NCI-H146 treated with DMSO at 0.1 percent for 48 hours (cell line): ENCODE results near the gene TMEM244.
"Not testable (repeated sequence)": the region's sequence is repeated elsewhere in the genome, so short reads cannot be mapped to it uniquely, and the experiment has no call there.

Experiments used
- DNase-seq: peaks from one replicate; lab custom pipeline; 2025; ENCODE audit not compliant: unreplicated experiment; lab: John Stamatoyannopoulos, UW

TMEM244 gene, protein sequence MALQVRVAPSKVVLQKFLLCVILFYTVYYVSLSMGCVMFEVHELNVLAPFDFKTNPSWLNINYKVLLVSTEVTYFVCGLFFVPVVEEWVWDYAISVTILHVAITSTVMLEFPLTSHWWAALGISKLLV

GRCh38 chr6:129860908-129861665 lies at the start of gene TMEM244:
Gene TMEM244 (minus strand): TSS chr6:129861315. CDS start chr6:129861188, 127 bp downstream.
- peak; percentile 63 for DNase-seq

DNA sequence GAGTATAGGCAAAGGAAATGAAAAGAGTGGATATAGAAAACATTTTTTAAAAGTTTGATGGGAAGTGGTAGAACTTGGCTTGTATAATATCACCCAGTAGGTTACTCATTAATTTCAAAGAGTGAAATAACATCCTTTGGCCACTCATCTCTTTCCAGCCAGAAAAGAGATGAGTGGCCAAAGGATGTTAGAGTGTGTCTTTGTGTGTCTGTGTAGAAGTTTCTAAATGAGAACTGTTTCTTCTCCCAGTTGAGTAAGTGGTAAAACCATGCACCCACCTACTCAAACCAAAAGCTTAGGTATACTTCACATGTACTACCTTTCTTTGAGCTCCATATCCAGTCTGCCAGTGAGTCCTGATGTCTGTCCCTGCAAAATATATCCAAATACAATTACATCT lies 47.7 kb upstream of the TMEM244 start:
- DNase-seq = no peak

DNA sequence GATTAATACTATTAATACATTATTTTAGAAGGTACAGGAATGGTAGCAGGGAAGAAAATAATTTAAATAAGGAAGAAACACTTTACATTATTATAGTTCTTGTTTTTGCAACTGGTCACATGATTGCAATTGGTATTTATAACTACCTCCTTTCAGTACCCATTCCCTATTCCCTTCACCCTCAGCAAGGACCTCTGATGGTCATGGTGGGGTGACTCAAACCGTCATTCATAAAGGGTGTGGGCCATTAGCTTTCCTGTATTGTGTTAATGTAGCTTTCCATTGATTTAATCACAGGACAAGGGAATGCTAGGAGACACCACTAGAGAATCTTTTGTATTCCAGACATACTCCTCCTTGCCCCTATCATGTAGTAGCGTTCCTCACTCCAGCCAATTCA lies 47.2 kb upstream of the TMEM244 start:
- no peak for DNase-seq

DNA sequence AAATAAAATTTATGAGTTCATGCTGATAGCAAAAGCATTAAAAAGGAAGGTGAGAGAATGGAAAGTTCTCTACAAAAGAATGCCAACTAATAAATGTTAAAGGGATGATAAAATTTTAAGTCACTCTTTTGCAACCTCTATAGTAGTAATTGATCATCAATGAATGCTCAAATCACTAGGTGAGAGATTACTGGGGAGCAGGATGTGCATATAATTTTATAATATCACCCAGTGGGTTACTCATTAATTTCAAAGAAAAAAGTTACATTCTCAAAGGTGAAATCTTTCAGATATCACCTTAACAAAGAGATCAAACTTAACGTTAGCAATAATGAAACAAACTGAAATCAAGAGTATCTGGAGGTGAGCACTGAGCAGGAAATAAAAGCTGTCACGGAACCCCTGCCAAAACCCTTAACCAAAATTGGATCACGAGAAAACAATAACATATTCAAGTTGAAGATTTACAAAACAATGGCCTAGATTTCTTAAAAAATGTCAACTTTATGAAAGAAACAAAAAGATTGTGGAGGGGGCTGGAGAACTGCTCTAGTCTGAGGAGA lies 45.5 kb upstream of the TMEM244 start:
- DNase-seq = no peak

GRCh38 chr6:129903082-129903481 lies 42.0 kb upstream of the TMEM244 start:
- no peak for DNase-seq

DNA sequence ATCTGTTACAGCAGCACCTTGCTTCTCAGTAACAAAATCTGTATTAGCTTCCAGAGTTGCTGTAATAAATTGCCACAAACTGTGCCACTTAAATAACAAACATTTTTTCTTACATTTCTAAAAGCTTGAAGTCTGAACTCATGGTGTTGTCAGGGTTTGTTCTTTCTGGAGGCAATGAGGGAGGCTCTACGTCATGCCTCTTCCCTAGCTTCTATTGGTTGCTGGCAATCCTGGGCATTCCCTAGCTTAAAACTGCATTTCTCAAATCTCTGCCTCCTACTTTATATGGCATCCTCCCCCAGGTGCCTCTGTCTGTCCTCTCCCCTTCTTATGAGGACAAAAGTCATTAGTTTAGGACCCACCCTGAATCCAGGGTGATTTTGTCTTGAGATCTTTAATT lies 41.6 kb upstream of the TMEM244 start:
- DNase-seq = no peak

DNA sequence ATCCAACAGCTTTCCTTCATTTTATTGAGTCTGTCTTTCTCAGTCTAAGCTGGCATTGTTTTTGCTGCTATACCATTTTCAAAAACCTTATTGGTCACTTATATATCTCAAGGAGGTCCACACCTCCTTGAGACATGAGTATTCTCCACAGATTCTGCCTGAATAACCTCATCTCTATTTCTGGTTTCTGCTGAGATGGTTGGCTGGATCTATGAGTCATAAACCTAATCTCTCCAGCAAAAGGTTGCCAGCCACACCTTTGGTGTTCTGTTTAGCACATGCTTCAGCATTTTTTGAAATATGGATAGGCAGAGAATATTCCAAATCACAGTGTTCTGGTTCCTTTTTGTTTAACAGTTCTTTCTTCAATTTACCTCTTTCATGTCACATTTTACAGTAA lies 40.8 kb upstream of the TMEM244 start:
- DNase-seq = no peak

DNA sequence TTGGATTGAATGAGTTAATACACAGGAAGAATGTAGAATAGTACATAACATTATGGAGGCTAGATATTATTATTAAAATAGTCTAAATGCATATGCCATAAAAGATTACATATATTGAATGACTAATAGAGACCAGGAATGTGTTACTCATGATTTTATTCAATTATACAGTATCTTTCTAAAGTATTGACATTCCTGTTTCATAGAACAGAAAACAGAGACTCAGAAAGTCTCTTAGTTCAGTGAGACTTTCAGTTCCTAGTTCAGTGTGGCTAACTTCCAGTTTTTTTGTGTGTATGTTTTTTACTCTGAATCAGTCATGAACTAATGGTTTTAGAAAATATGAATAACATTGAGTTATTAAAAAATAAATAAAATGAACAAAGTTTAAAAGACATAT lies 34.6 kb upstream of the TMEM244 start:
- no peak for DNase-seq

DNA sequence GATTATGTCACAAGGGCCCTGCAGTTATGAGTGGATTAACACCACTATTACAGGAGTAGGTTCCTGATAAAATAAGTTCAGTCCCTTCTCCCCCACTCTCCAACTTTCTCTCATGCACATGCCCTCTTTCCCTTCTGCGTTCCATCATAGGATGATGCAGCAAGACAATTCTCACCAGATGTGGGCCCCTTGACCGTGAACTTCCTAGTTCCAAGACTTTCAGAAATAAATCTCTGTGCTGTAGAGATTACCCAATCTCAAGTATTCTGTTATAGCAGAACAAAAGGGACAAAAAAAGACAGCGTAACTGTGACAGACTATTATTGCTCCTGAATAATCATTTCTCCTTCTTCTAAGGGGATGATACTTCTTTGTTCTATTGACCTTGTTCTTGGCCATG lies 33.8 kb upstream of the TMEM244 start:
- no peak for DNase-seq

GRCh38 chr6:129893640-129894039 lies 32.5 kb upstream of the TMEM244 start:
- no peak for DNase-seq

DNA sequence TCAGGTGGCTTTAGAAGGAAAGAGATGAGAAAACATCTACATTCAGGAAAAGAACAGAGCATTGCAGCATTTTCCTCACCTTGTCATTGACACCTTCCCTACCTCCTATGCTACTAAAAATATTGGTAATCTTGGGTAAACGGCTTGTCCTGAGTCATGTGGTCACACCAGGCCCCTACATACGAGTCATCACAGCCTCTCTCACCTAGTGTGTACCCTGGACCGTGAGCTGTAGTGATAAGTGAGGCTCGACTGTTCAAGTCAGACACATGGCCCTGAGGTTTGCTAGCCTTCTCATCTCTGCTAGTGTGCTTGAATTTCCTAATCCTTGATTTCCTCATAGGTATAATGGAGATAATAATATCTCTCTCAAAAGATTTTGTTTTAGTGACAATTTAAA lies 29.6 kb upstream of the TMEM244 start:
- DNase-seq = no peak

GRCh38 chr6:129890164-129890563 lies 29.0 kb upstream of the TMEM244 start:
- DNase-seq = no peak

GRCh38 chr6:129889580-129889979 lies 28.5 kb upstream of the TMEM244 start:
- DNase-seq = no peak

DNA sequence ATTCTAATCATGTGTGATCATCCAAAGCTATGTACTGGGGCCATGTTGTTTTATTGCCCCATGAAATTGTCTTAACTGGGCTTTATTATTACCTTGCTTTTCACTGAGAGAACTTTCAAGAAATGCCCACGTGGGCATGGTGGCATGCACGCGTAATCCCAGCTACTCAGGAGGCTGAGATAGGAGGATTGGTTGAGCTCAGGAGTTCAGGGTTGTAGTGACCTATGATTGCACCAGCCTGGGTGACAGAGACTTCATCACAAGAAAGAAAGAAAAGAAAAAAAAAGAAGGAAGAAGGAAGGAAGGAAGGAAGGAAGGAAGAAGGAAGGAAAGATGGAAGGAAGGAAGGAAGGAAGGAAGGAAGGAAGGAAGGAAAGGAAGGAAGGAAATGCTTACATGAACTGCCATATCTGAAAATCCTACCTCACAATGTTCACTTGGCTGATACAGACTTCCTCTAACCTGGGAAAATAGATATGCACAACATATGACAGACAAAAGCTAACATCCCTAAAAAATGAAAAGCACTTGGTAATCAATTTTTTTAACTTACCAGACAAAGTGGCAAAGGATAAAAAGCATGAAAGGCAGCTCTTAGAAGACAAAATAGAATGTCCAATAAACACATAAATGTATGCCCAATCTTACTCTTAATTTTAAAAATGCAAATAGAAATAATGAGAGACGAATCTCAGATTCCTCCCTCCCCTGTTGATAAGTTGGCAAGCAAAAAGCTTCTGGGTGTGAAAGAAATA lies 25.5 kb upstream of the TMEM244 start:
- DNase-seq = no peak

DNA sequence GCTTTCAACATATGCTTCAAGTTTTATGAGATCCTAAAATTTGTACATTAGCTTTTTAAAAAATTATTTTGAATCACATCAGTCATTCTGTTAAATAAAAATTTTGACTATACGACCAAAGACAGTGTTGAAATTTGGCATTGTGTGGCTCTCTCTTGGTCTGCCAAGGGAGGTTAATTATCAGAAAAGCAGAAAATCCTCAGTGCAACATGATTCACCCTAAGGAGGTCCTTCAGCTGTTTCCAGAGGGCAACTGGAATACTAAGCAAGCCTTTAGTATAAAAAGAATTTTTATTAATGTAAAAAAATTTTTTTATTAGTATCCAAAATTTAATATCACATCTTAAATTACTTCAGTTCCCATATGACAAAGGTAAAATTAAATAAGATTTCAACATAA lies 23.1 kb upstream of the TMEM244 start:
- DNase-seq = no peak

DNA sequence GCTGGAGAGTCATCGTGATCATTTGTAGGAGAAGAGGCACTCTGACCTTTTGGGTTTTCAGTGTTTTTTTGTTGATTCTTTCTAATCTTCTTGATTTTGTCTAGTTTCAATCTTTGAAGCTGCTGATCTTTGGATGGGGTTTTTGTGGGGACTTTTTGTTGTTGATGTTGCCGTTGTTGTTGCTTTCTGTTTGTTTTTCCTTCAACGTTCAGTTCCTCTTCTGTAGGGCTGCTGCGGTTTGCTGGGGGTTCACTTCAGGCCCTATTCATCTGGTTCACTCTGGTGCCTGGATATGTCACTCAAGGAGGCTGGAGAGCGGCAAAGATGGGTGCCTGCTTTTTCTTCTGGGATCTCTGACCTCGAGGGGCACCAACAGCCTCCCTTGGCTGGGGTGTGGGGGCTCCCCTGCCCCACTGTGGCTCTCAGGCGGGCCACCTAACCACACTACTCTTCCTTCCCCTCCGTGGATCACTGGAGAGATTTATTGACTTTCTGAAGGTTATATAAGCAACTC lies 21.5 kb upstream of the TMEM244 start:
- DNase-seq = no peak

DNA sequence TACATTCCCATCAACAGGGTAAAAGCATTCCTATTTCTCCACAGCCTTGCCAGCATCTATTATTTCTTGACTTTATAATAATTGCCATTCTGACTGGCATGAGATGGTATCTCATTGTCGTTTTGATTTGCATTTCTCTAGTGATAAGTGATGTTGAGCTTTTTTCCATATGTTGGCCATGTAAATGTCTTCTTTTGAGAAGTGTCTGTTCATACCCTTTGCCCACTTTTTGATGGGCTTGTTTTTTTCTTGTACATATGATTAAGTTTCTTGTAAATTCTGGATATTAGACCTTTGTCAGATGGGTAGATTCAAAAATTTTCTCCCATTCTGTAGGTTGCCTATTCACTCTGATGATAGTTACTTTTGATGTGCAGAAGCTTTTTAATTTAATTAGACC lies 16.8 kb upstream of the TMEM244 start:
- DNase-seq = not testable (repeated sequence)

- DNase-seq = no peak
Measured at GRCh38 chr6:129875610-129876520, 14.8 kb upstream of the TMEM244 start.

- DNase-seq = no peak
Measured at GRCh38 chr6:129874837-129875236, 13.7 kb upstream of the TMEM244 start.

DNA sequence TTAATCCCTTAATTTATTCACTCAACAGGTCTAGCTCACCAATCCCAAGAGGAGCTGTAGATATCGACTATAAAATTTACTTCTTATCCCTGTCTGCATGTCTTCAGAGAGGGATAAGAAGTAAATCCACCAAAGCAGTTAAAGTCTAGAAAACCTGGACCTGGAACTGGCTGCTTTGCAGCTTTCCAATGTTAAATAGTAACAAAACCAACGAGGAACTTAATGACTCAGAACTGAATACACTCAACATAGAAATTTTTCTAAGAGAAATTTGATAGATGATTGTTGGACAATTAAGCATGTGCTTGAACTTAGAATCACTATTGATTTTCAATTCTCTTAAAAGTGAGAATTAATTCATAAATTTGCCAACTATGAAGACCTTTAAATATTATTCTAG lies 11.5 kb upstream of the TMEM244 start:
- no peak for DNase-seq

DNA sequence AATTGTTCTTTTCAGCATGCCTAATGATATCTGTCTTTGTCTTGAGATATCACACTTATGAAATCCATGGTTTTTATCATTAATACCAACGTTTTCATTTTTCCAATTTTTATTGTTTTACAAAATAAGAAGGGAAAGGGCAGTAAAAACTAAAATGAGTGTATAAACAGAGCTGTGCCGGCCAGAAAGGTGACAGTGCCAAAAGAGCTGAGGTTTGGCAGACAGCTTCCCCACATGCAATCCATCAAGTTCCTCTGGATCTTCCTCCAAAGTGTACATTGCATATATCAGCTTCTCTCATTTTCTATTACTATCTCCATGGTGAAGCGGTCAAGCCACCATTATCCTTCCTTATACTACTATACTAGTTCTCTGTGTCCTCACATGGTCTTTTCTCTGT lies 10.1 kb upstream of the TMEM244 start:
- DNase-seq = no peak
